ENCODE measurements around the gene SOCS4. TPM values are rescaled to one million over a fixed set of nuclear protein-coding genes. Genes with fewer than 3 reads are reported as not detected.

SOCS4 gene
- total and polyA plus RNA-seq, 2 experiments from 2014 or later = 17.7 to 24.9 TPM

DNA sequence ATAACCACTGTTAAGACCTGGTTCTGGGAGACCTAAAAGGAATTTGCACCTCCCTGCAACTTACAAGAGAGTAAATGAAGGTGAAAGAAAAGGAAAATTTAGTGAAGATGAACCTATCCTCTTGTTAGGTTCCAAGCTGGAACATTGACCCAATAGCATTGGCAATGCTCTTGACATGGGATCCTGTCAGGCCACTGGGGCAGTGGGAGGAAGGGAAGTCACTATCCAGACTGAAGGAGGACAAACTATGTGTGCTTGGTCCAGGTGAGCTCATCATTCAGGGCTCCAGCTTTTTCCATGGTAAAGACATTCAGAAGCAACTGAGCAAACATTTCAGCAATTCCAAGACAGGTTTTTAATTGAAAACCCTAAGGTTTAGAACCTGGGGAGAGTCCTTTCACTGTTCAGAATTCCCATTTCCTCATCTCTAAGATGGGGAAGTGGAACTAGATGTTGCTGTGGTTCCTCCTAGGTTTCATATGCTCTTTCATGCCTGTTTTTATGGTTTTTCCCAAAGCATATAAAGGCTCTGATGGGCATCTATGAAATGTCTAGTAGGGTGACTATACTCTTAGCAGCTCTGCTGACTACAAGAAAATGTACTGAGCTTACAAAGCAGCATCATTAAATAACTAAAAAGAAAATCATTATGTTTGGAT lies 57.5 kb downstream of the SOCS4 start:
- Histone ChIP-seq H3K4me3 (no peak overlapping the region), H2AFZ (no peak overlapping the region), H3K9me2 (ENCODE audit: insufficient read depth) (no peaks in the 10 kb centered on the region), H3K4me2 (no peak overlapping the region), H3K79me2 (replicated peaks; ENCODE audit: insufficient read depth) (no peaks in the 10 kb centered on the region), H4K20me1 (replicated peaks; ENCODE audit: insufficient read depth) (no peaks in the 10 kb centered on the region), H3K27ac (ENCODE audit: low read depth) (no peak overlapping the region), H3K4me1 (ENCODE audit: insufficient read depth) (no peaks in the 10 kb centered on the region), H3K27me3 (ENCODE audit: insufficient read depth) (no peaks in the 10 kb centered on the region), H3F3A (replicated peaks; ENCODE audit: low read depth) (no peaks in the 10 kb centered on the region), H3K36me3 (ENCODE audit: insufficient read depth) (no peaks in the 10 kb centered on the region)
- H3K27ac Mint-ChIP-seq = no peak overlapping the region
- peaks cover 2% of the 10 kb centered on the region for H3K27me3 Mint-ChIP-seq (ENCODE audit: insufficient read depth, low read depth, poor library complexity)
- no peaks in the 10 kb centered on the region for H3K36me3 Mint-ChIP-seq (ENCODE audit: low read depth)
- DNase-seq (ENCODE audit: low spot score) = no peak
- TF ChIP-seq STAT1 (IDR thresholded peaks at IDR 0.05; ENCODE audit: unreplicated experiment) = no peak
- no peak for TF ChIP-seq EZH2 (IDR thresholded peaks at IDR 0.05; ENCODE audit: low read depth, unreplicated experiment)
- TF ChIP-seq, protein P1, sequence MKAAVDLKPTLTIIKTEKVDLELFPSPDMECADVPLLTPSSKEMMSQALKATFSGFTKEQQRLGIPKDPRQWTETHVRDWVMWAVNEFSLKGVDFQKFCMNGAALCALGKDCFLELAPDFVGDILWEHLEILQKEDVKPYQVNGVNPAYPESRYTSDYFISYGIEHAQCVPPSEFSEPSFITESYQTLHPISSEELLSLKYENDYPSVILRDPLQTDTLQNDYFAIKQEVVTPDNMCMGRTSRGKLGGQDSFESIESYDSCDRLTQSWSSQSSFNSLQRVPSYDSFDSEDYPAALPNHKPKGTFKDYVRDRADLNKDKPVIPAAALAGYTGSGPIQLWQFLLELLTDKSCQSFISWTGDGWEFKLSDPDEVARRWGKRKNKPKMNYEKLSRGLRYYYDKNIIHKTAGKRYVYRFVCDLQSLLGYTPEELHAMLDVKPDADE (IDR thresholded peaks at IDR 0.05) = no peak
- no peak for TF ChIP-seq NANOG (IDR thresholded peaks at IDR 0.05; ENCODE audit: borderline replicate concordance)
- TF ChIP-seq, protein P2, sequence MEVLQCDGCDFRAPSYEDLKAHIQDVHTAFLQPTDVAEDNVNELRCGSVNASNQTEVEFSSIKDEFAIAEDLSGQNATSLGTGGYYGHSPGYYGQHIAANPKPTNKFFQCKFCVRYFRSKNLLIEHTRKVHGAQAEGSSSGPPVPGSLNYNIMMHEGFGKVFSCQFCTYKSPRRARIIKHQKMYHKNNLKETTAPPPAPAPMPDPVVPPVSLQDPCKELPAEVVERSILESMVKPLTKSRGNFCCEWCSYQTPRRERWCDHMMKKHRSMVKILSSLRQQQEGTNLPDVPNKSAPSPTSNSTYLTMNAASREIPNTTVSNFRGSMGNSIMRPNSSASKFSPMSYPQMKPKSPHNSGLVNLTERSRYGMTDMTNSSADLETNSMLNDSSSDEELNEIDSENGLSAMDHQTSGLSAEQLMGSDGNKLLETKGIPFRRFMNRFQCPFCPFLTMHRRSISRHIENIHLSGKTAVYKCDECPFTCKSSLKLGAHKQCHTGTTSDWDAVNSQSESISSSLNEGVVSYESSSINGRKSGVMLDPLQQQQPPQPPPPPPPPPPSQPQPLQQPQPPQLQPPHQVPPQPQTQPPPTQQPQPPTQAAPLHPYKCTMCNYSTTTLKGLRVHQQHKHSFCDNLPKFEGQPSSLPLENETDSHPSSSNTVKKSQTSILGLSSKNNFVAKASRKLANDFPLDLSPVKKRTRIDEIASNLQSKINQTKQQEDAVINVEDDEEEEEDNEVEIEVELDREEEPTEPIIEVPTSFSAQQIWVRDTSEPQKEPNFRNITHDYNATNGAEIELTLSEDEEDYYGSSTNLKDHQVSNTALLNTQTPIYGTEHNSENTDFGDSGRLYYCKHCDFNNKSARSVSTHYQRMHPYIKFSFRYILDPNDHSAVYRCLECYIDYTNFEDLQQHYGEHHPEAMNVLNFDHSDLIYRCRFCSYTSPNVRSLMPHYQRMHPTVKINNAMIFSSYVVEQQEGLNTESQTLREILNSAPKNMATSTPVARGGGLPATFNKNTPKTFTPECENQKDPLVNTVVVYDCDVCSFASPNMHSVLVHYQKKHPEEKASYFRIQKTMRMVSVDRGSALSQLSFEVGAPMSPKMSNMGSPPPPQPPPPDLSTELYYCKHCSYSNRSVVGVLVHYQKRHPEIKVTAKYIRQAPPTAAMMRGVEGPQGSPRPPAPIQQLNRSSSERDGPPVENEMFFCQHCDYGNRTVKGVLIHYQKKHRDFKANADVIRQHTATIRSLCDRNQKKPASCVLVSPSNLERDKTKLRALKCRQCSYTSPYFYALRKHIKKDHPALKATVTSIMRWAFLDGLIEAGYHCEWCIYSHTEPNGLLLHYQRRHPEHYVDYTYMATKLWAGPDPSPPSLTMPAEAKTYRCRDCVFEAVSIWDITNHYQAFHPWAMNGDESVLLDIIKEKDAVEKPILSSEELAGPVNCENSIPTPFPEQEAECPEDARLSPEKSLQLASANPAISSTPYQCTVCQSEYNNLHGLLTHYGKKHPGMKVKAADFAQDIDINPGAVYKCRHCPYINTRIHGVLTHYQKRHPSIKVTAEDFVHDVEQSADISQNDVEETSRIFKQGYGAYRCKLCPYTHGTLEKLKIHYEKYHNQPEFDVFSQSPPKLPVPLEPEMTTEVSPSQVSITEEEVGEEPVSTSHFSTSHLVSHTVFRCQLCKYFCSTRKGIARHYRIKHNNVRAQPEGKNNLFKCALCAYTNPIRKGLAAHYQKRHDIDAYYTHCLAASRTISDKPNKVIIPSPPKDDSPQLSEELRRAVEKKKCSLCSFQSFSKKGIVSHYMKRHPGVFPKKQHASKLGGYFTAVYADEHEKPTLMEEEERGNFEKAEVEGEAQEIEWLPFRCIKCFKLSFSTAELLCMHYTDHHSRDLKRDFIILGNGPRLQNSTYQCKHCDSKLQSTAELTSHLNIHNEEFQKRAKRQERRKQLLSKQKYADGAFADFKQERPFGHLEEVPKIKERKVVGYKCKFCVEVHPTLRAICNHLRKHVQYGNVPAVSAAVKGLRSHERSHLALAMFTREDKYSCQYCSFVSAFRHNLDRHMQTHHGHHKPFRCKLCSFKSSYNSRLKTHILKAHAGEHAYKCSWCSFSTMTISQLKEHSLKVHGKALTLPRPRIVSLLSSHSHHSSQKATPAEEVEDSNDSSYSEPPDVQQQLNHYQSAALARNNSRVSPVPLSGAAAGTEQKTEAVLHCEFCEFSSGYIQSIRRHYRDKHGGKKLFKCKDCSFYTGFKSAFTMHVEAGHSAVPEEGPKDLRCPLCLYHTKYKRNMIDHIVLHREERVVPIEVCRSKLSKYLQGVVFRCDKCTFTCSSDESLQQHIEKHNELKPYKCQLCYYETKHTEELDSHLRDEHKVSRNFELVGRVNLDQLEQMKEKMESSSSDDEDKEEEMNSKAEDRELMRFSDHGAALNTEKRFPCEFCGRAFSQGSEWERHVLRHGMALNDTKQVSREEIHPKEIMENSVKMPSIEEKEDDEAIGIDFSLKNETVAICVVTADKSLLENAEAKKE (CRISPR knock-in tag; IDR thresholded peaks at IDR 0.05) = no peak
- no peak for TF ChIP-seq REST (IDR thresholded peaks at IDR 0.05; ENCODE audit: unreplicated experiment)
- no peak for TF ChIP-seq CTCF (conservative IDR thresholded peaks at IDR 0.05; ENCODE audit: low read depth in 2 of 2)
- no peak for TF ChIP-seq POLR2AphosphoS5 (IDR thresholded peaks at IDR 0.05; ENCODE audit: low read depth)
- TF ChIP-seq ZNF114 (CRISPR knock-in tag; IDR thresholded peaks at IDR 0.05) = no peak
- H3K4me1 Mint-ChIP-seq = peaks cover 2% of the 10 kb centered on the region; the same call in 1 of the 3 replicates
- H3K4me3 Mint-ChIP-seq = no peak overlapping the region
- no peak for ATAC-seq
- H3K9me3 Mint-ChIP-seq = no peaks in the 10 kb centered on the region; the same call in 2 of the 3 replicates

All from GM23338 (cell line).